Jurkat, Clone E6-1 (cell line): ENCODE results near the gene TSPAN31. TPM values are rescaled to one million over a fixed set of nuclear protein-coding genes. Genes with fewer than 3 reads are reported as not detected.
"Not testable (repeated sequence)": the region's sequence is repeated elsewhere in the genome, so short reads cannot be mapped to it uniquely, and the experiment has no call there.

Source experiments
- DNase-seq: peaks from one replicate; pipeline ENCODE4 v3.0.0-alpha.2; 2011; ENCODE audit warnings: low read depth, low spot score
- H3K4me3 ChIP-seq: 2 replicates; pipeline ENCODE4 v1.5.1; 2011; ENCODE audit warnings: mild to moderate bottlenecking, low read length, control low read depth, moderate library complexity
- polyA plus RNA-seq: library from polyadenylated mRNA; unstranded; fragments of >200 nt; gene quantifications from one replicate; pipeline ENCODE4 v1.2.1, GENCODE V29; 2012; ENCODE audit warnings: missing spikeins; ENCODE audit not compliant: insufficient read length, insufficient read depth

Gene TSPAN31
- polyA plus RNA-seq: 6.1 TPM

- DNase-seq: no peak
- H3K4me3 ChIP-seq: no peak within 1 kb of the TSS
Observed at GRCh38 chr12:57744777-57745484, at the start of gene TSPAN31. TSS of gene TSPAN31 (plus strand) at chr12:57745039. CDS start at chr12:57745155, 116 bp downstream.

- no peak overlapping the region for H3K4me3 ChIP-seq
- DNase-seq: no peak
Observed at GRCh38 chr12:57695770-57696432, 48.9 kb upstream of the TSPAN31 start.

GRCh38 chr12:57697076-57697475 lies 47.8 kb upstream of the TSPAN31 start:
- DNase-seq: no peak
- no peak overlapping the region for H3K4me3 ChIP-seq

- H3K4me3 ChIP-seq: no peak overlapping the region
- no peak for DNase-seq
Observed at GRCh38 chr12:57698414-57698813, 46.4 kb upstream of the TSPAN31 start.

- no peak overlapping the region for H3K4me3 ChIP-seq
- DNase-seq: no peak
Observed at GRCh38 chr12:57700317-57700716, 44.5 kb upstream of the TSPAN31 start.

GRCh38 chr12:57707250-57707649 lies 37.6 kb upstream of the TSPAN31 start:
- DNase-seq: no peak
- H3K4me3 ChIP-seq: no peak overlapping the region

GRCh38 chr12:57708296-57708695 lies 36.5 kb upstream of the TSPAN31 start:
- DNase-seq: no peak
- H3K4me3 ChIP-seq: no peak overlapping the region

GRCh38 chr12:57712701-57713100 lies 32.1 kb upstream of the TSPAN31 start:
- H3K4me3 ChIP-seq: no peak overlapping the region

GRCh38 chr12:57713209-57713608 lies 31.6 kb upstream of the TSPAN31 start:
- DNase-seq: no peak
- H3K4me3 ChIP-seq: no peak overlapping the region

More at GRCh38 chr12:57712701-57713100, 32.1 kb upstream of the TSPAN31 start:
- DNase-seq: no peak

- DNase-seq, H3K4me3 ChIP-seq: not testable (repeated sequence)
Observed at GRCh38 chr12:57715036-57715748, 29.6 kb upstream of the TSPAN31 start.

- H3K4me3 ChIP-seq: no peak overlapping the region
- no peak for DNase-seq
Observed at GRCh38 chr12:57715786-57716185, 29.1 kb upstream of the TSPAN31 start.

- H3K4me3 ChIP-seq: no peak overlapping the region
- no peak for DNase-seq
Observed at GRCh38 chr12:57716305-57716704, 28.5 kb upstream of the TSPAN31 start.

GRCh38 chr12:57717131-57717530 lies 27.7 kb upstream of the TSPAN31 start:
- no peak overlapping the region for H3K4me3 ChIP-seq
- no peak for DNase-seq

- DNase-seq: no peak
Observed at GRCh38 chr12:57717846-57718640, 26.8 kb upstream of the TSPAN31 start.

GRCh38 chr12:57718641-57719528 lies 26.0 kb upstream of the TSPAN31 start:
- no peak overlapping the region for H3K4me3 ChIP-seq
- DNase-seq: no peak

More at GRCh38 chr12:57717846-57718640, 26.8 kb upstream of the TSPAN31 start:
- no peak overlapping the region for H3K4me3 ChIP-seq

GRCh38 chr12:57719777-57720605 lies 24.8 kb upstream of the TSPAN31 start:
- no peak for DNase-seq
- H3K4me3 ChIP-seq: no peak overlapping the region
